Measurements from ENCODE around the gene PGA5.
"Not testable (repeated sequence)": the region's sequence is repeated elsewhere in the genome, so short reads cannot be mapped to it uniquely, and the experiment has no call there.

DNA sequence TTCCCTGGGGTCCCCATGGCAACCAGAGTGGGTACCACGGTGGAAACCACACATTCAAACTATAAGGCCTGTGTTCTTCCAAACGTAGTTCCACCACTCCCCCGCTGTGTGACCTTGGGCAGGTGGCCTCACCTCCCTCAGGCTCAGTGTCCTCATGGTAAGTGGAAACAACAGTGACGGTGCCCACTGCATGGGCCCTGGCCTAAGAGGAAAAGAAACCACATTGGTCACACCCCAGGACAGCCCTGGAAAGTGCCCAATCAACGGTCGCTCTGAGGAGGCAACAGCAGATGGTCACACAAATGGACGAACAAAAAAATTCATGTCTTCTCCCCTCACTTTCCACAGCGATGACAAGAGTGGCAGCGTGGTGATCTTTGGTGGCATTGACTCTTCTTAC is 7.1 kb downstream of the PGA5 start:
- TF ChIP-seq EZH2 (IDR thresholded peaks at IDR 0.05); POLR2AphosphoS5 (IDR thresholded peaks at IDR 0.05; ENCODE audit: borderline replicate concordance, low read depth, low read length); FOXP2 (optimal IDR thresholded peaks at IDR 0.05; ENCODE audit: control extremely low read depth, extremely low read length, insufficient read depth): not testable (repeated sequence)

All from SK-N-MC (cell line).